Measurements from ENCODE around the gene ACR. TPM values are rescaled to one million over a fixed set of nuclear protein-coding genes. Genes with fewer than 3 reads are reported as not detected.
"Not testable (repeated sequence)": the region's sequence is repeated elsewhere in the genome, so short reads cannot be mapped to it uniquely, and the experiment has no call there.

Gene ACR
- total and polyA plus RNA-seq, 4 donors, result 0.07 to 0.17 (median 0.12) TPM

DNA sequence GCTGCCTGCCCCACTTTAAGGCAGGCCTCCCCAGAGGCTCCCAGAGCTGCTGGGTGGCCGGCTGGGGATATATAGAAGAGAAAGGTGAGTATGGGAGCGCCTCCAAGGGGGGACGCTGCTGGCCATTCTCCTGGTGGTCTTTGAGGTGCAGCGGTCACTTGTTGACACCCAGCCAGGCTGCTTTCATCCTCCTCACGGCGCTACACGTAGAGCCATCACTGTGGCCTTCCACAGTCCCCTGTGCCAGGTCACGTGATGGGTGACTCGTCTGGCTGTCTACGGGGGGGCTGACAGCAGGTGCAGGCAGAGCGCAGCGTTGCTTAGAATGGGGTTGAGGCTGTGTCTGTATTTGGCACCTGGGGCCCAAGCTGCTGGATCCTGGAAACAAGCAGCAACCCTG lies 1.9 kb downstream of the ACR start:
- DNase-seq (ENCODE audit: low spot score), result no peak
- 91% methylated on average over 12 of the region's 12 CpGs for WGBS

DNA sequence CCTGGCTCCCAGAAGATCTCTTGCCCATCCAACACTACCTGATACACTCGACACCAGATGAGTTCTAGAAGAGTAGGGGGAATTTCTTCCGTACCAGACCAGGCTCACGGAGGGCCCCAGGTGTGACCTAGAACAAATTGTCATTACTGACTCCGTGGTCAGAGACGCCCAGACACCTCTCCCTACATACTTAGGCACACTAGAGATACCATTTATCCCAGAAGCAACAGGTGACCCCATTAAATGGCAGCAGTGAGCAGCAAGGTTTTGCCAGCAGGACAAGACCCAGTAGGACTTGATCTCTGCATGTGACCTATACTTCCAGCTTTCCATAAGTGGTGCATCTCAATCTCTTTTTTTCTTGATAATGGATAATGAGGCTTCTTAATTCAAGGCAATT lies 2.7 kb downstream of the ACR start:
- H3K4me3 ChIP-seq (ENCODE audit: low read depth in 1 of 3, low read length in 3 of 3); H3K36me3 ChIP-seq (ENCODE audit: control insufficient read depth in 4 of 4, insufficient read depth in 3 of 4, low read depth in 1 of 4, low read length in 3 of 4); H3K4me1 ChIP-seq (ENCODE audit: control insufficient read depth in 4 of 4, insufficient read depth in 4 of 4, low read length in 3 of 4); H3K27ac ChIP-seq (ENCODE audit: low read depth in 1 of 2, low read length in 2 of 2); H3K9ac ChIP-seq (ENCODE audit: low read depth in 1 of 2, low read length in 2 of 2); H3K9me3 ChIP-seq (ENCODE audit: control insufficient read depth in 4 of 4, low read length in 3 of 4); DNase-seq (ENCODE audit: low spot score); H3K27me3 ChIP-seq (ENCODE audit: control insufficient read depth in 4 of 4, insufficient read depth in 4 of 4, low read length in 3 of 4): not testable (repeated sequence)
- 94% methylated on average over 5 of the region's 5 CpGs for WGBS

More for the DNA sequence above, 1.9 kb downstream of the ACR start:
- H3K27ac ChIP-seq (ENCODE audit: low read depth in 1 of 2, low read length in 2 of 2), result no peak overlapping the region
- H3K27me3 ChIP-seq (ENCODE audit: control insufficient read depth in 4 of 4, insufficient read depth in 4 of 4, low read length in 3 of 4), result no peaks in the 10 kb centered on the region
- H3K9me3 ChIP-seq (ENCODE audit: control insufficient read depth in 4 of 4, low read length in 3 of 4), result no peaks in the 10 kb centered on the region
- H3K9ac ChIP-seq (ENCODE audit: low read depth in 1 of 2, low read length in 2 of 2), result no peak overlapping the region
- H3K36me3 ChIP-seq (ENCODE audit: control insufficient read depth in 4 of 4, insufficient read depth in 3 of 4, low read depth in 1 of 4, low read length in 3 of 4), result no peaks in the 10 kb centered on the region
- TF ChIP-seq, protein P1, sequence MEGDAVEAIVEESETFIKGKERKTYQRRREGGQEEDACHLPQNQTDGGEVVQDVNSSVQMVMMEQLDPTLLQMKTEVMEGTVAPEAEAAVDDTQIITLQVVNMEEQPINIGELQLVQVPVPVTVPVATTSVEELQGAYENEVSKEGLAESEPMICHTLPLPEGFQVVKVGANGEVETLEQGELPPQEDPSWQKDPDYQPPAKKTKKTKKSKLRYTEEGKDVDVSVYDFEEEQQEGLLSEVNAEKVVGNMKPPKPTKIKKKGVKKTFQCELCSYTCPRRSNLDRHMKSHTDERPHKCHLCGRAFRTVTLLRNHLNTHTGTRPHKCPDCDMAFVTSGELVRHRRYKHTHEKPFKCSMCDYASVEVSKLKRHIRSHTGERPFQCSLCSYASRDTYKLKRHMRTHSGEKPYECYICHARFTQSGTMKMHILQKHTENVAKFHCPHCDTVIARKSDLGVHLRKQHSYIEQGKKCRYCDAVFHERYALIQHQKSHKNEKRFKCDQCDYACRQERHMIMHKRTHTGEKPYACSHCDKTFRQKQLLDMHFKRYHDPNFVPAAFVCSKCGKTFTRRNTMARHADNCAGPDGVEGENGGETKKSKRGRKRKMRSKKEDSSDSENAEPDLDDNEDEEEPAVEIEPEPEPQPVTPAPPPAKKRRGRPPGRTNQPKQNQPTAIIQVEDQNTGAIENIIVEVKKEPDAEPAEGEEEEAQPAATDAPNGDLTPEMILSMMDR (IDR thresholded peaks at IDR 0.05; ENCODE audit: low read depth, low read length, missing input control), result no peak
- TF ChIP-seq HNF4G (IDR thresholded peaks at IDR 0.05), result no peak
- no peak for TF ChIP-seq FOXA2 (IDR thresholded peaks at IDR 0.05)
- TF ChIP-seq, protein P2, sequence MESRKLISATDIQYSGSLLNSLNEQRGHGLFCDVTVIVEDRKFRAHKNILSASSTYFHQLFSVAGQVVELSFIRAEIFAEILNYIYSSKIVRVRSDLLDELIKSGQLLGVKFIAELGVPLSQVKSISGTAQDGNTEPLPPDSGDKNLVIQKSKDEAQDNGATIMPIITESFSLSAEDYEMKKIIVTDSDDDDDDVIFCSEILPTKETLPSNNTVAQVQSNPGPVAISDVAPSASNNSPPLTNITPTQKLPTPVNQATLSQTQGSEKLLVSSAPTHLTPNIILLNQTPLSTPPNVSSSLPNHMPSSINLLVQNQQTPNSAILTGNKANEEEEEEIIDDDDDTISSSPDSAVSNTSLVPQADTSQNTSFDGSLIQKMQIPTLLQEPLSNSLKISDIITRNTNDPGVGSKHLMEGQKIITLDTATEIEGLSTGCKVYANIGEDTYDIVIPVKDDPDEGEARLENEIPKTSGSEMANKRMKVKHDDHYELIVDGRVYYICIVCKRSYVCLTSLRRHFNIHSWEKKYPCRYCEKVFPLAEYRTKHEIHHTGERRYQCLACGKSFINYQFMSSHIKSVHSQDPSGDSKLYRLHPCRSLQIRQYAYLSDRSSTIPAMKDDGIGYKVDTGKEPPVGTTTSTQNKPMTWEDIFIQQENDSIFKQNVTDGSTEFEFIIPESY (IDR thresholded peaks at IDR 0.05), result no peak
- TF ChIP-seq, protein P3, sequence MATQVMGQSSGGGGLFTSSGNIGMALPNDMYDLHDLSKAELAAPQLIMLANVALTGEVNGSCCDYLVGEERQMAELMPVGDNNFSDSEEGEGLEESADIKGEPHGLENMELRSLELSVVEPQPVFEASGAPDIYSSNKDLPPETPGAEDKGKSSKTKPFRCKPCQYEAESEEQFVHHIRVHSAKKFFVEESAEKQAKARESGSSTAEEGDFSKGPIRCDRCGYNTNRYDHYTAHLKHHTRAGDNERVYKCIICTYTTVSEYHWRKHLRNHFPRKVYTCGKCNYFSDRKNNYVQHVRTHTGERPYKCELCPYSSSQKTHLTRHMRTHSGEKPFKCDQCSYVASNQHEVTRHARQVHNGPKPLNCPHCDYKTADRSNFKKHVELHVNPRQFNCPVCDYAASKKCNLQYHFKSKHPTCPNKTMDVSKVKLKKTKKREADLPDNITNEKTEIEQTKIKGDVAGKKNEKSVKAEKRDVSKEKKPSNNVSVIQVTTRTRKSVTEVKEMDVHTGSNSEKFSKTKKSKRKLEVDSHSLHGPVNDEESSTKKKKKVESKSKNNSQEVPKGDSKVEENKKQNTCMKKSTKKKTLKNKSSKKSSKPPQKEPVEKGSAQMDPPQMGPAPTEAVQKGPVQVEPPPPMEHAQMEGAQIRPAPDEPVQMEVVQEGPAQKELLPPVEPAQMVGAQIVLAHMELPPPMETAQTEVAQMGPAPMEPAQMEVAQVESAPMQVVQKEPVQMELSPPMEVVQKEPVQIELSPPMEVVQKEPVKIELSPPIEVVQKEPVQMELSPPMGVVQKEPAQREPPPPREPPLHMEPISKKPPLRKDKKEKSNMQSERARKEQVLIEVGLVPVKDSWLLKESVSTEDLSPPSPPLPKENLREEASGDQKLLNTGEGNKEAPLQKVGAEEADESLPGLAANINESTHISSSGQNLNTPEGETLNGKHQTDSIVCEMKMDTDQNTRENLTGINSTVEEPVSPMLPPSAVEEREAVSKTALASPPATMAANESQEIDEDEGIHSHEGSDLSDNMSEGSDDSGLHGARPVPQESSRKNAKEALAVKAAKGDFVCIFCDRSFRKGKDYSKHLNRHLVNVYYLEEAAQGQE (IDR thresholded peaks at IDR 0.05), result no peak
- no peak for TF ChIP-seq HNF4A (conservative IDR thresholded peaks at IDR 0.05)
- TF ChIP-seq SP1 (IDR thresholded peaks at IDR 0.05), result no peak
- no peak for TF ChIP-seq GABPA (IDR thresholded peaks at IDR 0.05 in 1 of 2, conservative IDR thresholded peaks at IDR 0.05 in 1 of 2)
- TF ChIP-seq, protein P4, sequence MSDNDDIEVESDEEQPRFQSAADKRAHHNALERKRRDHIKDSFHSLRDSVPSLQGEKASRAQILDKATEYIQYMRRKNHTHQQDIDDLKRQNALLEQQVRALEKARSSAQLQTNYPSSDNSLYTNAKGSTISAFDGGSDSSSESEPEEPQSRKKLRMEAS (IDR thresholded peaks at IDR 0.05), result no peak
- no peak for TF ChIP-seq NR2F2 (IDR thresholded peaks at IDR 0.05)
- H3K4me3 ChIP-seq (ENCODE audit: low read depth in 1 of 3, low read length in 3 of 3), result no peak overlapping the region
- H3K4me1 ChIP-seq (ENCODE audit: control insufficient read depth in 4 of 4, insufficient read depth in 4 of 4, low read length in 3 of 4), result no peaks in the 10 kb centered on the region

DNA sequence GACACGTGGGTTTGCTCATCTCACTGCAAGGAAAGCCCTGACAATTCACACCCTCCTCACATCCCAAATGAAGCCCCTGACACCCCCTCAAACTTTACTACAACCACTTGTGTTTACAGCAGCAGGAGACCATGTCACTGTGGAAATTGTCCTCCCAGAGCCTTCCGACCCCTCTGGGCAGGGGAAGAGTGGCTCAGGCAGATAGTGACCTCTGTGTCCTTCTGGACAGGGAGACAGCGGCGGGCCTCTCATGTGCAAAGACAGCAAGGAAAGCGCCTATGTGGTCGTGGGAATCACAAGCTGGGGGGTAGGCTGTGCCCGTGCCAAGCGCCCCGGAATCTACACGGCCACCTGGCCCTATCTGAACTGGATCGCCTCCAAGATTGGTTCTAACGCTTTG lies 6.4 kb downstream of the ACR start:
- H3K4me3 ChIP-seq (ENCODE audit: low read depth in 1 of 3, low read length in 3 of 3); H3K27ac ChIP-seq (ENCODE audit: low read depth in 1 of 2, low read length in 2 of 2); H3K36me3 ChIP-seq (ENCODE audit: control insufficient read depth in 4 of 4, insufficient read depth in 3 of 4, low read depth in 1 of 4, low read length in 3 of 4); H3K9ac ChIP-seq (ENCODE audit: low read depth in 1 of 2, low read length in 2 of 2); H3K9me3 ChIP-seq (ENCODE audit: control insufficient read depth in 4 of 4, low read length in 3 of 4); H3K27me3 ChIP-seq (ENCODE audit: control insufficient read depth in 4 of 4, insufficient read depth in 4 of 4, low read length in 3 of 4); DNase-seq (ENCODE audit: low spot score); H3K4me1 ChIP-seq (ENCODE audit: control insufficient read depth in 4 of 4, insufficient read depth in 4 of 4, low read length in 3 of 4): not testable (repeated sequence)
- 72% methylated on average over 10 of the region's 12 CpGs for WGBS

DNA sequence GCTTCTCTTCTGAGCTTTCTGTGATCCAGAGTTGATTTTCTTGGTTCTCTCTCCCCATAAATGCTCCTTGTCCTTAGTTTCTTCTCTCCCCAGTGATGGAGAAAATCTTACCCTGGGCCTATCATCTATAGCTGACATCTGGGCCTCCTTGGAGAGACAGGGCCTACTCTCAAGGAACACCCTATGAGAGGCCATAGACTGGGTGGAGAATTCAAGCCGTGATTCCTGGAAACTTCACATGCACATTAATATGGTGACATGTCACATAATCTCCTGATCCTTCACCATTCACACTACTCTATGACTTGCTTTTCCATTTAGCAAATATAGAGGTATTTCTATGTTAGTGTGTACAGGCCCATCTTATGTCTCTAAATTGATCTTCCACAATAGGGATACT lies 9.5 kb downstream of the ACR start:
- H3K9ac ChIP-seq (ENCODE audit: low read depth in 1 of 2, low read length in 2 of 2); H3K27me3 ChIP-seq (ENCODE audit: control insufficient read depth in 4 of 4, insufficient read depth in 4 of 4, low read length in 3 of 4); H3K4me1 ChIP-seq (ENCODE audit: control insufficient read depth in 4 of 4, insufficient read depth in 4 of 4, low read length in 3 of 4); H3K4me3 ChIP-seq (ENCODE audit: low read depth in 1 of 3, low read length in 3 of 3); DNase-seq (ENCODE audit: low spot score); H3K36me3 ChIP-seq (ENCODE audit: control insufficient read depth in 4 of 4, insufficient read depth in 3 of 4, low read depth in 1 of 4, low read length in 3 of 4); H3K9me3 ChIP-seq (ENCODE audit: control insufficient read depth in 4 of 4, low read length in 3 of 4); H3K27ac ChIP-seq (ENCODE audit: low read depth in 1 of 2, low read length in 2 of 2): not testable (repeated sequence)
- 90% methylated on average over 1 of the region's 1 CpG for WGBS

DNA sequence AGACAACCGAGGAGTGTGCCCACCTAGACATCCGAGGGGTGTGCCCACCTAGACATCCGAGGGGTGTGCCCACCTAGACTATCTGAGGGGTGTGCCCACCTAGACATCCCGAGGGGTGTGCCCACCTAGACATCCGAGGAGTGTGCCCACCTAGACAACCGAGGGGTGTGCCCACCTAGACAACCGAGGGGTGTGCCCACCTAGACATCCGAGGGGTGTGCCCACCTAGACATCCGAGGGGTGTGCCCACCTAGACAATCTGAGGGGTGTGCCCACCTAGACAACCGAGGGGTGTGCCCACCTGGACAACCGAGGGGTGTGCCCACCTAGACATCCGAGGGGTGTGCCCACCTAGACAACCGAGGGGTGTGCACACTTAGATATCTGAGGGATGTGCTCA lies 10.6 kb downstream of the ACR start:
- H3K4me1 ChIP-seq (ENCODE audit: control insufficient read depth in 4 of 4, insufficient read depth in 4 of 4, low read length in 3 of 4); H3K9ac ChIP-seq (ENCODE audit: low read depth in 1 of 2, low read length in 2 of 2); DNase-seq (ENCODE audit: low spot score); H3K27ac ChIP-seq (ENCODE audit: low read depth in 1 of 2, low read length in 2 of 2); H3K9me3 ChIP-seq (ENCODE audit: control insufficient read depth in 4 of 4, low read length in 3 of 4); H3K4me3 ChIP-seq (ENCODE audit: low read depth in 1 of 3, low read length in 3 of 3); H3K27me3 ChIP-seq (ENCODE audit: control insufficient read depth in 4 of 4, insufficient read depth in 4 of 4, low read length in 3 of 4); H3K36me3 ChIP-seq (ENCODE audit: control insufficient read depth in 4 of 4, insufficient read depth in 3 of 4, low read depth in 1 of 4, low read length in 3 of 4): not testable (repeated sequence)
- WGBS, result 76% methylated on average over 12 of the region's 13 CpGs

Measured in liver (tissue), 9 donors.